ACHN (cell line): Measurements from ENCODE around the gene SLC45A1.
"Not testable (repeated sequence)": the region's sequence is repeated elsewhere in the genome, so short reads cannot be mapped to it uniquely, and the experiment has no call there.

Experiments
- DNase-seq: peaks from one replicate; pipeline ENCODE4 v3.0.0-alpha.2; 2015
- in situ Hi-C: cut with HindIII; loops from 2 replicates; pipeline ENCODE4 v1.10.0; 2017; ENCODE audit warnings: low sequenced_read_pairs, low pct_ligation_motif_present, low pct_unique_long_range_greater_than_20kb

SLC45A1 gene

DNA sequence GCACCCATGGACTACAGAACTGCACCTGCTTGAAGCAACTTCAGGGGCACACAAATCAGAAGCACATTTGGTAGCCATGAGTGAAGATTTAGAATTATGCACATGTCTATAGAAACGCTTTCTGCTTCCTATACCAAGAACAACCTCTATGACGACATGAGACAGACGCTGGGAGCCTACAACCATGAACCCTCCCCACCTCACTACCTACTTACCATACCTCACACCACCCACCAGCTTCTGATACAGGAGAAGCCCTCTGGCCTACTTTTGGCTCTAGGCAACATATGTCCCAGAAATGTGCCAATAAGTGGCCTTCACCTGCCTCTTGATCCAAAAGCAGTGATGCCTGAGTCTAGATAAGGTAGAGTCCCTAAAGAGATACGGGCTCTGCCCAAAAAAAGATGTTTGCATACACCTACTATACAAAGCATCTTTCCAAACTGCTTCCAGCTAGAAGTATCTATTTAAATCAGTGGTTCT lies 58.5 kb downstream of the SLC45A1 start:
- no peak for DNase-seq
- in situ Hi-C loops = no loop called here

DNA sequence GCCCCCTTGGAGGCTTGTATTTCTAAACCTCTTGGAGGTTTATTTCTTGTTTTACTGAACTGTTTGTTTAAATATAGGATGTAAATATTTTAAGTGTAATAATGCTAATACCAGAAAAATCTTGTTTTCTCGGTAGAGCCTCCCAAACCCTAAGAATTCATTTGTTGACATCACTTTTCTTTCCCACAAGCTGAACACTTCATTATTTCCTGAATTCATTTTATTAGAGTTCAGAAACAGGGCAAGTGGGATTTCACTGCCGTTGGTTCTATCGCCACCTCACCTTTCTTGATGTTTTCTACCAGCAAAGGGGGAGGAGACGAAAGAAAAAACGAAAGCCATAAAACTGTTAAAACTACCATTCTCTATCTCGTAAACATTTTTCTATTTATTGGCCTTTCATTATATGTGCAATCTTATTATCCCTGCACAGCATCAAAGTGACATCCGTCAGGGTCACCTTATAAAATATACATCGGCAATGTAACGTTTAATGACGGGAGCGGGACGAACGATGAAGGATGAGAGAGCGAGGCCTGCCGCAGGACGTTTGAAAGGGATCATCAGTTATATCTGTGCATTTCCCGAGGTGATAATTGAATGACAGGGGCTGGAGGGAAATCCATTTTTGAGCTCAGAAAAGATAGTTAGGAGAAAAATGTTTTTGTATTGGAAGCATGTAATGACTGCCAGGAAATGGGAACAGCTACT lies 59.5 kb downstream of the SLC45A1 start:
- no peak for DNase-seq
- in situ Hi-C loops = no loop called here

DNA sequence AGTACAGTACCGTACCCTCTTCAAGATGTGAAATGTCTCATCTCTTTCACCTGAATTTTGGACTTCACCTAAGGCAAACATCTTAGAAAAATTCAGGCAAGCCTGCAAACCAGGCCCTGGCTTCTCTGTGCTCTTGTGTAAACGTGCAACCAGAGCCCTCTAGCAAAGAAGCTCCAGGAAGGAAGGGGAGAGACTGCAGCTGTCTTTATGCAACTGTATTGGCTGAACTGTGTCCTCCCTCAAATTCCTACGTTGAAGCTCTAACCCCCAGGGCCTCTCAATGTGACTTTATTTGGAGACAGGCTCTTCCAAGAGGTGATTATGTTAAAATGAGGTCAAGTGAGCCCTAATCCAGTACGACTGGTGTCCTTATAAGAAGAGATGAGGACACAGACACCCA lies 60.3 kb downstream of the SLC45A1 start:
- in situ Hi-C loops = no loop called here

DNA sequence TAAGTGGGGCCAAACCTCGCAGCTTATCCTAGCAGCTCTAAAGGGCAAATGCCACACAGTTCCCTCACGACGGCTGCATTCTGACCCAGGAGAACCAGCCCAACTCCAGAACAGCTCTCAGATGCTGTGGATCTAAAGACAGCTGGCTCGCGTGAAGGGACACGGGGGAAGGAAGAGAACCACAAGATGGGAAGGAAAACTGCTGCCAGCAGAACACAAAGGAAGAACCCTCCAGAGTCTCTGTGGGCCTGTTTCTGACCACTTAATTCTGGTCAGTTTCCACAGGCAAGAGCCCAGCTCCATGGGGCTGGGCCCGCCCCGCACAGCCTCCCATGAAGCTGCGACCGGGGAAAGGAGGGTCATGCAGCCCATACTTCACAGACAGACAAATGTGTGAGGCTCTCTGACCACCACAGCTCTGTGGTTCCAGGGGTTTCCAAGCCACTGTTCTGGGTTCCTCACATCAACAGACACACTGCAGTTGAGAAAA lies 61.1 kb downstream of the SLC45A1 start:
- no peak for DNase-seq
- in situ Hi-C loops = no loop called here

More for the DNA sequence above, 60.3 kb downstream of the SLC45A1 start:
- no peak for DNase-seq

DNA sequence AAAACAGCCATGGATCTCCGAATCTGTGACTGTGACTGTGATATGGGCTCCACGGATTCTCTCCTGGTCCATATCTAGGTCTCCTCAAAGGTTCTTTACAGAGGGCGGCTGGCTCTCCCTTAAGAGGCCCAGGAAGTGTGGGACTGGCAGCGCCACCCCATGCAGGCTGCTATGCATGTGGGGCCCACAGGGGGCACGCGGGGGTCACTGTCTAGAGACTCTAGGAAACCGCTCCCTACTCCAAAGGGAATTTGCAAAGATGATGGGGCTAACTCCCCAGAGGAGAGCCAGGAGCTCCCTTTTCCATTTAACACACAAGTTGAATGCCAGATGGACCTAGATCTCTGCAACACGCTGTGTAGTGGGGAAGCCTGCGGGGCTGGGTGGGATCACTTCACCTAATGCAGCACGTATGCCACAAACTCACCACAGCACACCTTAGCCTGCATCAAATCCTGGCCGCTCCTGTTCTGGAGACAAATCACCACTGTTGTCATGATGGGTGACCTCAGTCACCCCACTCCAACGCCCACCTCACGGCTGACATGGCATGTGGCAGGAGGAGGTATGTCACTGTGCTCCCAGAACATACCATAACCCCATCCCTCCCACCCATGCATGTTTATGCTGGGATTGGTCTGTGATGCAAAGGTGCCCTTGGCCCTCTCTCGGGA lies 61.7 kb downstream of the SLC45A1 start:
- no peak for DNase-seq
- in situ Hi-C loops = no loop called here

DNA sequence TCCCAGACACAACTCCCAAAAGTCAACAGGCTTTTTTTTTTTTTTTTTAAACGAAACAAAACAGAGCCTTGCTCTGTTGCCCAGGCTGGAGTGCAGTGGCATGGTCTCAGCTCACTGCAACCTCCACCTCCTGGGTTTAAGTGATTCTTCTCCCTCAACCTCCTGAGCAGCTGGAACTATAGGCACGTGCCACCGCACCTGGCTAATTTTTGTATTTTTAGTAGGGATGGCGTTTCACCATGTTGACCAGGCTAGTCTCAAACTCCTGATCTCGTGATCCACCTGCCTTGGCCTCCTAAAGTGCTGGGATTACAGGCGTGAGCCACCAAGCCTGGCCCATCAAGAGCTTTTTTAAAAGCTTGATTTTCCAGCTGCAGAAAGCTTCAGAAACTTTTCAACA lies 62.4 kb downstream of the SLC45A1 start:
- in situ Hi-C loops = not testable (repeated sequence)

DNA sequence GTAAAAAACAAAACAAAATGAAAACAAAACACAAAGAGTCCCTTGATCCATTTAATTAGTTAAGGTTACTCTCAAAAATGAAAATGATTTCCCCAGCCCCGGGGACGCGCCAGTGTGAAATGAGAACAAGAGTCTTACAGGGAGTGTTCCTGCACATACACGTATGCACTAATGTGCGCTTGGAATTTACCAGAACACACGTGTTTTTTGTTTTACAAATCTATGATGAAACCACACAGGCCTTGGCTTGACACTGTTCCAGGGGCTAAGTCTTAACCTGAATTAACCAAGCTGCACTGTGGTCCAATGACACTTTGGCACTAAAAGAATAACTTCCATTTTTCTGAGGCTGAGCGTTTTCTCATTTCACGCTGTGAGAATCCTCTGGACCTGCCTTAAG lies 63.7 kb downstream of the SLC45A1 start:
- in situ Hi-C loops = no loop called here
- no peak for DNase-seq

More for the DNA sequence above, 62.4 kb downstream of the SLC45A1 start:
- DNase-seq = not testable (repeated sequence)

DNA sequence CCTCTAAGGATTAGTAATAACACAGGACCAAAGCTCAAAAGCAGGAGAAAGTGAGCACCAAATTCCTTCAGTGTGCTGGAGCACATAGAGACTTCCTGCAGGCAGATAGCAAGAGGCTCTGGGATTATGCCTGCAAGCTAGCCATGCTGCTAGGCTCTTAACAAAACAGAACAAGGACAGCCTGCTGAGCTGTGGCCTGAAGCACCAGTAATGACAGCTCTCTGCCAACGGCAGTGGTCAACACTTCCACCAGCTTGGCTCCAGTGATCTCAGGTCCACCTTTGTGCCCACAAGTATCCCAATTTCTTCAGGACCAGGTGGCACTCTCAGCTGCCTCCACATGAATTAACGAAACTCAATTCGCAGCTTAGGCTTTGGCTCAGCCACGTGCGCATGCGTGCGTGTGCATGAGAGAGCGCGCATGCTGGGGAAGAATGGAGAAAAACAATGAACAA lies 64.2 kb downstream of the SLC45A1 start:
- in situ Hi-C loops = no loop called here
- DNase-seq = peak; percentile 83

DNA sequence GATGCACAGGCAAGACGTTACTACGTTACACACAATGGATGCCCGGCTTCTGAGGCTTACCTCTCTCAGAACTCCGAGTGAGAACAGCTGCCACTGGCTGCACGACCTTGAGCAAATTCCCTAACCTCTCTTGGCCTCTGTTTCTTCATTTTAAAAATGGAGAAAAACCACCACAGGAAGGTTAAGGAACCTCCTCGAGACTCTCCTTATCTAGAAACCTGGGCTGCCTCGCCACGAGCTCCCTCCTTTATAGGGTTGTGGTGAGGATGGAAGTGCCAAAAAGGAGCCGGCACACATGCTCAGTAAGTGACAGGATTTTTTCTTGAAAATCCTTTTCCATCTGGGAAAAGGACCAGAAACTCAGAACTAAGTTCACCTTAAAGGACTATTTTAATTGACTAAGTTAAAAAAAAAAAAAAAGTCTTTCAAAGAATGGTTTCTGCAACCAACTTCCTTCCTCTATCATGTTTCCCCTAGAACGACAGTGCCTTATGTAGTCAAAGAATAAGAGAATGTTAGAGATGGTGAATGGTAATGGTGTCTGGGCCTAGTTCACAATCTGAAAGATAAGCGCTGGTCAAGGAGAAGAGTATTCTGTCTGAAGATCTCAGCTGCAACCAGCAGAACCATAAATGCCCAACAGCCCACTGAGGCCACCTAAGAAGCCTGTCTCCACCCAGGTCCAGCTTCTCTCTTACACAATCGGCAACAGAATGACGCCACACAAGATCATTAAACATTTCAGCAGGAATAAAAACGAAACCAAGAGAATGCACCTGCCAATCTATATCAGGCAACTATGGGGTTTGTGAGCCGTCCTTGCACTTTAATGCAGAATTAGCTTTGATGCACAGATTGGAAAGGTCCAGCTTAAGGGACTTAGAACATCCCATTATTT lies 64.9 kb downstream of the SLC45A1 start:
- in situ Hi-C loops = no loop called here
- DNase-seq = no peak

DNA sequence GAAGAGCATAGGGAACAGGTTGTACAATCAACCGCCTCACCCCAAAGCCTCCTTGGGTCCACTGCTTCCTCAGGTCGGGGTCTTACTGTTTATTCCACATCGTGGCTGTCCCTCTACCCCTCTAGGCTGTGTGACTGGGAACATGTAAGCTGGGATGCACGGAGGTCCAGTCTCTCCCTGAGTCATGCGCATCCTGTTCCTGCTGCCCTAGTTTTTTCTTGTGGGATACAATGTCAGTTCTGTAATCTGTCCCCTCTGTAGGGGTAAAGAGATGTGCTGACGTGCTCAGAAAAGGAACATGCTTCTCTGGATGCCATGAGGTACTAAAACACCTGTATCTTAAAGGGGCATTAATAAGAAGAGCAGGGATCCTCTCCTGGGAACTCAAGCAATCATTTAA lies 66.2 kb downstream of the SLC45A1 start:
- no peak for DNase-seq
- in situ Hi-C loops = no loop called here

DNA sequence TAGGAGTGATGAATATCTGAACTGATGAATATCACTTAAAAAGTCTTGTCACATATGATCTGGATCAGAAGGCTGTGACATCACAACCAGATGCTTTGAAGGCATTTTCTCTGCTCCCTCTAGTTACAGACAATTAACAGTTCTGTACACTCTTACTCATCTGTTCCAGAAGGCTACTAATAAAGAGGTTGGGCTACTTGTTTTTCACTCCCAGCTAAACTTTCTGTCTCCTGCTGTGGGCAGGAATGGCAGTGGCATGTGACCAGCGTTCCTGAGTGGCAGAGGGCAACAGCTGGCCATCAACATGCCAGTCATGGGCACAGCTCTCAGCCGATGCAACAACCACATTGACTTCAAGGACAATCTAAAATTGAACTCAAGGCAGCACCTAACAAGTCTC lies 66.7 kb downstream of the SLC45A1 start:
- no peak for DNase-seq
- in situ Hi-C loops = no loop called here

DNA sequence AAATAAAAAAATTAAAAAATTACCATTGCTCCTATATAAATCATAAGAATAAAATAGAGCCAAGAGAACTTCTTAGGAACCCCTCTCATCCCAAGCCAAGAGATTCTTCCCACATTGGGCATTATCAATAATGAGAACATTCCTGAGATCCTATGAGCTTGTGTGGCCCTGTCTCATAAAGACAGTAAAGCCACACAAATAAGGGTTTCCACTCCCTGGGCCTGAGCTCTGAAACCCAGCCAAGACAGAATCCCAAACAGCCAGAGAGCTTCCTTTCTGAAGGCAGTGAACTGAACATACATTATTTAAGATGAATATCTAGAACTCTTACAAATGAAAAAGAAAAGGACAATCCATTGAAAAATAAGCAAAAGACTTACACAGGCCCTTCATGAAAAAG lies 68.3 kb downstream of the SLC45A1 start:
- in situ Hi-C loops = no loop called here
- no peak for DNase-seq

DNA sequence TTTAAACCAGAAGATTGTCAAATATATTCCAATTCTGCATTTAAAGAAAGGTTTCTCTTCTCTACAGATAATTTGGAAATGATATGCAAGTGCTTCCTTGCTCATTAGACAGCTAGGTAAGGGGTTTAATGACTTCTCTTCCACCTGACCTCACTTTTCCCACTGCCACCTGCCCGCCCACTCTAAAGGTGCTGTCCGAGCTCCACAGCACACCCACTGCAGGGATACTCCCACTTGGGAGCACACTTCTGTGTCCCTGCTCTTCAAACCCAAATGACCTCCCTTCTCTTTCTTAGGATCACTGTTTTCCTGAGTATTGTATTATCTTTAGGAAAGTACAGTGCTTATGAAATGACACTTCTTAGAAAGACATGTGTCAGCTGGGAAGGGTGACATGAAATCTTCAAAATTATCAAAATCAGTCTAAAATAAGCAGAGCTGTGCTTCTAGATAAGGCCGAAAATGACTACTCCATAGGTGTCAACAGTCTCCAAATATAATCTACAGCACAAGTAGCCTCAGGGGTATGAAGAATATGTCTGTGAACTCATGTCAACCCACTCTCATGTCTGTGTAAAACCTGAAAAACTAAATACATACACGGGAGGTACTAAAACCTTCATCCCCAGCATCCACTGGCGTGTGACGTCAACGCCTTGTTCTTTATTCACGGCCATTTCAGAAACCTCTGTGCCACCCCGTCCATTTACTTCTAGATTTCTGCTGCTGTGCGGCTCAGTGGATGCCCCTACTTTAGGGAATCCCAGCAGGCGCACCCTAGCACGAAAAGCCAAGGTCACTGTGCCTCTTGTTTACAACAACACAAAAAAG lies 71.0 kb downstream of the SLC45A1 start:
- in situ Hi-C loops = no loop called here
- DNase-seq = no peak

DNA sequence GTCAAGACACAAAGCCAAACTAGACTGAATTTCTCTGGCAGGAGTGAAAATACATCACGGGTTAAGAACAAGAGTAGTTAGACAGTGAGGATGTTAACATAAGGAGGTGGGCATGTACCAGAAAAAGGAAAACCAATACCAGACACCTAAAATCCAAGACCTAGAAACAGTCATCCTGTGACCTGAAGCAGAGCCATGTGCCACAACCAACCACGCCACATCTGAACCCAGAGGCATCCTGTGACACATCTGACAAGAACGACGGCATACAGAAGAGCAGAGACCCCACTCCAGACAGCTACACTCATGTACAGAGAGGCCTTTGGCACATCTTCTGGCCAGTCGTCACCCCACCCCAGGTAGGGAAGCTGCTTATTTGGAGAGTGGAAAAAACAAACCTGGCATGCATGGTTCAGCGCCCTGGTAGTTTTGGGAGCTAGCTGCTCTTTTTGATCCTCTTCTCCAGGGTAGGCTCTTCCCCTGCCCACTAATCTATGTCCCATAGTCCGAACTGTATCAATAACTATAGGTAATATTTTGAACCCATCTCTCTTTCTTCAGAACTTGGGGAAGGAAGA lies 72.1 kb downstream of the SLC45A1 start:
- no peak for DNase-seq
- in situ Hi-C loops = no loop called here

DNA sequence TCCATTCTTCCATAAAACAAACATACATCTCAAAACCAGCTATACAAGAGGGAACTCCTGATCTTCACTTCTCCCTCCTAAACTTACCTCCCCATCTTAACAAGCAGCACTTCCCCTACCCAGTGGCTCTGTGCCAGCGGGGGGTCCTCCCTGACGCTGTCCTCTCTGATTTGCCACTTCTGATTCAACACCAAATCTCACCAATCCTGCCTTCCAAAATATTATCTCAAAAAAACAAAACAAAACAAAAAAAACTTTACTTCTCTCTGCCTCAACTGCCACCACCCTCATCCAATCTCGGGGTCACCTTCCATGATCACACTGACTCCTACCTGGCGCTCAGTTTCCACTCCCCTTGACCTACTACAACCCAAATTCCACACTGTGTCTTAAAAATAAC lies 72.8 kb downstream of the SLC45A1 start:
- no peak for DNase-seq
- in situ Hi-C loops = no loop called here

DNA sequence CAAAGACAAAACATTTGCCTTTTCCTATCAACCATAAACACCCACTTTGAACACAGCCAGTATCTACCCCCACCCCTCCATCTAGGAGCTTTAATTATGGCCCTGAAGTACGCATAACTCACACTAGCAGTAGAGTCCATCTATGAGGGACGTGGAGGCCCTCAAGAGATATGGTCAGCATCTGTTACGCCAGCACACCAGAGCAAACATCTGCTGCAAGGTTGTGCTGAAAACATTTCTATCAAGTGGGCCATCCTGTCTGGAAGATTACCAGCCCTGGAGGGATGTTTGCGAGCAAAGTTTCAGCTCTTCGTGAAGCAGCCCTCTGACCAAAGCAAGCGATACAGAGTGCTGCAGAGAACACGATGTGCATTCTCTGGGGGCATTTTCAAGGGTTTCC lies 74.6 kb downstream of the SLC45A1 start:
- in situ Hi-C loops = no loop called here
- DNase-seq = no peak
